ENCODE measurements around the gene PBX3. TPM values are rescaled to one million over a fixed set of nuclear protein-coding genes. Genes with fewer than 3 reads are reported as not detected.

PBX3 gene
- total RNA-seq, 1 experiment from 2014 or later, result 39.0 TPM

DNA sequence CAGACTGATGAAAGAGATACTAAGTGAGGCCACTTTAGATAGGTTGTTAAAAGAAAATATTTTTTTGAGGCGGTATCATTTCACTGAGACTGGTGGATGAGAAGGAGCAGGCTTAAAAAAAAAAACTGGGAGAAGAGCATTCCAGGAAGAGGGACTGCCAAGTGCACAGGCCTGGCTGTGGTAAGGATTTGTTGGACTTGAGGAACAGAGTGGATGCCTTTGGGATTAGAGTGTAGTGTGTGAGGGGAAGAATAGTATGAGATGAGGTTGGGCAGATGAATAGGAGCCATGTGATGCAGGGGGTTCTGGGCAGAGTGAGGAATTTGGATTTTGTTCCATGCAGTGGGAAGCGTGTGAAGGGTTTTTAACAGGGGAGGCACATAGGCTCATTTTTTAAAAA is 57.9 kb downstream of the PBX3 start:
- Histone ChIP-seq H3K4me1 (ENCODE audit: control insufficient read depth, insufficient read depth, low read length) (no peaks in the 10 kb centered on the region), H3K9me3 (ENCODE audit: control insufficient read depth, insufficient read depth, low read depth, low read length) (no peaks in the 10 kb centered on the region), H3K27ac (ENCODE audit: low read length) (no peak overlapping the region), H3K4me3 (ENCODE audit: low read depth in 2 of 2, low read length in 2 of 2) (no peak overlapping the region), H3K36me3 (ENCODE audit: control insufficient read depth, insufficient read depth, low read length) (no peaks in the 10 kb centered on the region), H3K27me3 (ENCODE audit: control insufficient read depth, insufficient read depth, low read length) (no peaks in the 10 kb centered on the region)
- DNase-seq (ENCODE audit: low read depth, low spot score) (no peak), ATAC-seq (no peak)
- in situ Hi-C loops (cut with HindIII; ENCODE audit: low pct_unique_long_range_greater_than_20kb, low sequenced_read_pairs) (no loop called here), intact Hi-C loops (cut with micrococcal nuclease; ENCODE audit: unreplicated experiment) (no loop called here)
- ChIA-PET POLR2A (interaction anchor here (0.7 kb wide), 1 partner anchor 62 kb away, joined by 3 read pairs; no protein-coding TSS in a partner anchor), CTCF (no interaction called here)
- BruUV-seq (replicated peaks), result no TSS peak
- TF ChIP-seq POLR2AphosphoS5 (IDR thresholded peaks at IDR 0.05; ENCODE audit: low read depth, low read length) (no peak), TCF7L2 (IDR thresholded peaks at IDR 0.05; ENCODE audit: low read depth, low read length) (no peak), SIN3A (IDR thresholded peaks at IDR 0.05; ENCODE audit: borderline replicate concordance, insufficient read depth, low read depth, low read length) (no peak)
- TF ChIP-seq, protein P1, sequence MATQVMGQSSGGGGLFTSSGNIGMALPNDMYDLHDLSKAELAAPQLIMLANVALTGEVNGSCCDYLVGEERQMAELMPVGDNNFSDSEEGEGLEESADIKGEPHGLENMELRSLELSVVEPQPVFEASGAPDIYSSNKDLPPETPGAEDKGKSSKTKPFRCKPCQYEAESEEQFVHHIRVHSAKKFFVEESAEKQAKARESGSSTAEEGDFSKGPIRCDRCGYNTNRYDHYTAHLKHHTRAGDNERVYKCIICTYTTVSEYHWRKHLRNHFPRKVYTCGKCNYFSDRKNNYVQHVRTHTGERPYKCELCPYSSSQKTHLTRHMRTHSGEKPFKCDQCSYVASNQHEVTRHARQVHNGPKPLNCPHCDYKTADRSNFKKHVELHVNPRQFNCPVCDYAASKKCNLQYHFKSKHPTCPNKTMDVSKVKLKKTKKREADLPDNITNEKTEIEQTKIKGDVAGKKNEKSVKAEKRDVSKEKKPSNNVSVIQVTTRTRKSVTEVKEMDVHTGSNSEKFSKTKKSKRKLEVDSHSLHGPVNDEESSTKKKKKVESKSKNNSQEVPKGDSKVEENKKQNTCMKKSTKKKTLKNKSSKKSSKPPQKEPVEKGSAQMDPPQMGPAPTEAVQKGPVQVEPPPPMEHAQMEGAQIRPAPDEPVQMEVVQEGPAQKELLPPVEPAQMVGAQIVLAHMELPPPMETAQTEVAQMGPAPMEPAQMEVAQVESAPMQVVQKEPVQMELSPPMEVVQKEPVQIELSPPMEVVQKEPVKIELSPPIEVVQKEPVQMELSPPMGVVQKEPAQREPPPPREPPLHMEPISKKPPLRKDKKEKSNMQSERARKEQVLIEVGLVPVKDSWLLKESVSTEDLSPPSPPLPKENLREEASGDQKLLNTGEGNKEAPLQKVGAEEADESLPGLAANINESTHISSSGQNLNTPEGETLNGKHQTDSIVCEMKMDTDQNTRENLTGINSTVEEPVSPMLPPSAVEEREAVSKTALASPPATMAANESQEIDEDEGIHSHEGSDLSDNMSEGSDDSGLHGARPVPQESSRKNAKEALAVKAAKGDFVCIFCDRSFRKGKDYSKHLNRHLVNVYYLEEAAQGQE (IDR thresholded peaks at IDR 0.05; ENCODE audit: insufficient read depth in 1 of 2, low read depth in 2 of 2, low read length in 1 of 2), result no peak
- TF ChIP-seq, protein P2, sequence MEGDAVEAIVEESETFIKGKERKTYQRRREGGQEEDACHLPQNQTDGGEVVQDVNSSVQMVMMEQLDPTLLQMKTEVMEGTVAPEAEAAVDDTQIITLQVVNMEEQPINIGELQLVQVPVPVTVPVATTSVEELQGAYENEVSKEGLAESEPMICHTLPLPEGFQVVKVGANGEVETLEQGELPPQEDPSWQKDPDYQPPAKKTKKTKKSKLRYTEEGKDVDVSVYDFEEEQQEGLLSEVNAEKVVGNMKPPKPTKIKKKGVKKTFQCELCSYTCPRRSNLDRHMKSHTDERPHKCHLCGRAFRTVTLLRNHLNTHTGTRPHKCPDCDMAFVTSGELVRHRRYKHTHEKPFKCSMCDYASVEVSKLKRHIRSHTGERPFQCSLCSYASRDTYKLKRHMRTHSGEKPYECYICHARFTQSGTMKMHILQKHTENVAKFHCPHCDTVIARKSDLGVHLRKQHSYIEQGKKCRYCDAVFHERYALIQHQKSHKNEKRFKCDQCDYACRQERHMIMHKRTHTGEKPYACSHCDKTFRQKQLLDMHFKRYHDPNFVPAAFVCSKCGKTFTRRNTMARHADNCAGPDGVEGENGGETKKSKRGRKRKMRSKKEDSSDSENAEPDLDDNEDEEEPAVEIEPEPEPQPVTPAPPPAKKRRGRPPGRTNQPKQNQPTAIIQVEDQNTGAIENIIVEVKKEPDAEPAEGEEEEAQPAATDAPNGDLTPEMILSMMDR (IDR thresholded peaks at IDR 0.05), result no peak

DNA sequence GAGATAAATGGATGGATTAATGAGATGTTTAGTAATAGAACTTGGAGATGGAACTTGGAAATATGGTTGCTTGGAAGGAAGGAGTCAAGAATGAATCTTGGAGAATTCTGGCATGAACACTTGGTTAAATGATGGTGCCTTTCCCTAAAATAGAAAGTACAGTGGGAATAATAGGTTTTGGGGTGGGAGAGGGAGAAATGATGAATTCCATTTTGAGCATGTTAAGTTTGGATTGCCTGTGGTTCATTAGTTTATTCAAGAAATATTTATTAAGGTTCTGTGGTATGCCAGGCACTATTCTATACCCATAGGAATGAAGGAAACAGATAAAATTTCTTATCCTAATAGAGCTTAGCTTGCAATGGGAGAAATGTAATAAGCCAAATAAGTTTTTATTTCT is 58.4 kb downstream of the PBX3 start:
- BruUV-seq (replicated peaks), result TSS peak; percentile 18
- Histone ChIP-seq H3K27ac (ENCODE audit: low read length) (no peak overlapping the region), H3K9me3 (ENCODE audit: control insufficient read depth, insufficient read depth, low read depth, low read length) (no peaks in the 10 kb centered on the region), H3K4me3 (ENCODE audit: low read depth in 2 of 2, low read length in 2 of 2) (no peak overlapping the region), H3K36me3 (ENCODE audit: control insufficient read depth, insufficient read depth, low read length) (no peaks in the 10 kb centered on the region), H3K27me3 (ENCODE audit: control insufficient read depth, insufficient read depth, low read length) (no peaks in the 10 kb centered on the region), H3K4me1 (ENCODE audit: control insufficient read depth, insufficient read depth, low read length) (no peaks in the 10 kb centered on the region)
- in situ Hi-C loops (cut with HindIII; ENCODE audit: low pct_unique_long_range_greater_than_20kb, low sequenced_read_pairs), result no loop called here
- intact Hi-C loops (cut with micrococcal nuclease; ENCODE audit: unreplicated experiment), result no loop called here
- ATAC-seq, result no peak
- DNase-seq (ENCODE audit: low read depth, low spot score), result no peak
- ChIA-PET CTCF (no interaction called here), POLR2A (no interaction called here)
- TF ChIP-seq SIN3A (IDR thresholded peaks at IDR 0.05; ENCODE audit: borderline replicate concordance, insufficient read depth, low read depth, low read length), result no peak
- TF ChIP-seq, protein P1 (IDR thresholded peaks at IDR 0.05; ENCODE audit: insufficient read depth in 1 of 2, low read depth in 2 of 2, low read length in 1 of 2), result no peak
- no peak for TF ChIP-seq POLR2AphosphoS5 (IDR thresholded peaks at IDR 0.05; ENCODE audit: low read depth, low read length)
- TF ChIP-seq, protein P2 (IDR thresholded peaks at IDR 0.05), result no peak
- no peak for TF ChIP-seq TCF7L2 (IDR thresholded peaks at IDR 0.05; ENCODE audit: low read depth, low read length)
